HCT116 (cell line): Measurements from ENCODE around the gene CCDC57. TPM values are rescaled to one million over a fixed set of nuclear protein-coding genes. Genes with fewer than 3 reads are reported as not detected.

ENCODE experiments used
- ATAC-seq: fragments of 200-7000 bp; cut with Tn5 transposase; 2 replicates; pipeline ENCODE4 v1.9.1; 2020; ENCODE audit warnings: mild to moderate bottlenecking, moderate library complexity
- BruUV-seq: library from RNA; stranded (reverse); fragments of 400-500 nt; replicated peaks from 2 replicates; lab custom pipeline; 2021; lab: Mats Ljungman, UMichigan
- CTCF ChIA-PET: fragments of 300-600 bp; sonication (Branson Sonifier 250); formaldehyde crosslinking; loops from one replicate; lab custom pipeline; 2021; ENCODE audit warnings: antibody characterized with exemption; lab: Charles Lee
- POLR2A ChIA-PET: fragments of 300-600, 350-600 bp; sonication (Branson Sonifier 250); formaldehyde crosslinking; loops from one replicate; lab custom pipeline; 2021; ENCODE audit warnings: antibody characterized with exemption; lab: Charles Lee
- RAD21 ChIA-PET, 2 experiments: fragments of 300-600 bp; sonication (Branson Sonifier 250); formaldehyde crosslinking; loops; one replicate each; lab custom pipeline; 2023; ENCODE audit warnings: low total read pairs in 2 of 2; ENCODE audit not compliant: uncharacterized antibody in 2 of 2, unreplicated experiment in 2 of 2, low non-redundant PET in 1 of 2; lab: Charles Lee
- DNase-seq: peaks from one replicate; pipeline ENCODE4 v3.0.0-alpha.2; 2010; ENCODE audit warnings: low read depth, low spot score
- H2AFZ ChIP-seq: fragments of 200-600 bp; shearing (Covaris generic), sonication (generic); 2 replicates; pipeline ENCODE4 v1.6.1; 2017; ENCODE audit warnings: low read depth, mixed run types, mixed read lengths, antibody characterized with exemption, low read length; ENCODE audit not compliant: poor library complexity, severe bottlenecking
- H3K27ac ChIP-seq: 2 replicates; pipeline ENCODE4 v1.5.1; 2012; ENCODE audit warnings: low read depth, low read length
- H3K27me3 ChIP-seq: fragments of 200-600 bp; sonication (generic); 2 replicates; pipeline ENCODE4 v1.6.1; 2016; ENCODE audit warnings: mixed run types, low read length, mixed read lengths; ENCODE audit not compliant: insufficient read depth
- H3K36me3 ChIP-seq, 2 experiments: fragments of 200-500 bp in 1 of 2; fragments of 200-600 bp in 1 of 2; sonication (Bioruptor generic) in 1 of 2; sonication (generic) in 1 of 2; 2 replicates each; pipeline versions ENCODE4 v1.5.1 to v1.6.1; 2014 to 2016; ENCODE audit warnings: low read length in 2 of 2, inconsistent platforms in 1 of 2, mixed read lengths in 1 of 2, mixed run types in 1 of 2; ENCODE audit not compliant: insufficient read depth in 2 of 2, control insufficient read depth in 1 of 2
- H3K4me1 ChIP-seq, 2 experiments: fragments of 200-600 bp in 1 of 2; sonication (generic) in 1 of 2; 2 replicates each; pipeline versions ENCODE4 v1.5.1 to v1.6.1; 2012 to 2017; ENCODE audit warnings: low read length in 2 of 2, inconsistent platforms in 1 of 2, mild to moderate bottlenecking in 1 of 2, mixed read lengths in 1 of 2, mixed run types in 1 of 2, moderate library complexity in 1 of 2; ENCODE audit not compliant: insufficient read depth in 2 of 2, control insufficient read depth in 1 of 2
- H3K4me2 ChIP-seq: fragments of 200-600 bp; sonication (generic); 2 replicates; pipeline ENCODE4 v1.6.1; 2017; ENCODE audit warnings: mixed run types, low read length, mixed read lengths
- H3K4me3 ChIP-seq, 2 experiments: fragments of 200-600 bp in 1 of 2; sonication (generic) in 1 of 2; replicated peaks in 1 of 2; 2 replicates each; pipeline ENCODE4 v1.5.1; 2011 to 2016; ENCODE audit warnings: low read length in 2 of 2, control low read depth in 1 of 2, low read depth in 1 of 2, mild to moderate bottlenecking in 1 of 2, mixed read lengths in 1 of 2, mixed run types in 1 of 2
- H3K79me2 ChIP-seq: fragments of 200-600 bp; sonication (generic); 2 replicates; pipeline ENCODE4 v1.6.1; 2017; ENCODE audit warnings: mild to moderate bottlenecking, mixed run types, low read length, moderate library complexity, mixed read lengths; ENCODE audit not compliant: insufficient read depth
- H3K9ac ChIP-seq: fragments of 200-600 bp; sonication (generic); 2 replicates; pipeline ENCODE4 v1.6.1; 2016; ENCODE audit warnings: low read length, mixed read lengths
- H3K9me2 ChIP-seq: fragments of 200-600 bp; sonication (generic), shearing (Covaris generic); 2 replicates; pipeline ENCODE4 v1.6.1; 2017; ENCODE audit warnings: mixed run types, mild to moderate bottlenecking, moderate library complexity; ENCODE audit not compliant: insufficient read depth
- H3K9me3 ChIP-seq, 2 experiments: fragments of 200-500 bp in 1 of 2; fragments of 200-600 bp in 1 of 2; sonication (Bioruptor generic) in 1 of 2; sonication (generic) in 1 of 2; 2 replicates each; pipeline ENCODE4 v1.6.1; 2014 to 2017; ENCODE audit warnings: low read length in 2 of 2, mixed read lengths in 2 of 2, inconsistent platforms in 1 of 2, low read depth in 1 of 2, mild to moderate bottlenecking in 1 of 2, mixed run types in 1 of 2, moderate library complexity in 1 of 2; ENCODE audit not compliant: control insufficient read depth in 1 of 2, insufficient read depth in 1 of 2
- H4K20me1 ChIP-seq: fragments of 200-600 bp; sonication (generic), shearing (Covaris generic); 2 replicates; pipeline ENCODE4 v1.6.1; 2017; ENCODE audit warnings: mixed run types, mild to moderate bottlenecking, moderate library complexity; ENCODE audit not compliant: insufficient read depth
- ELF1 ChIP-seq: IDR thresholded peaks from 2 replicates; pipeline ENCODE4 v1.6.1; 2012; ENCODE audit warnings: low read depth, borderline replicate concordance
- EZH2 ChIP-seq: fragments of 200-600 bp; sonication (generic); IDR thresholded peaks from 2 replicates; pipeline ENCODE4 v1.6.1; 2017; ENCODE audit warnings: antibody characterized with exemption, mixed run types
- FOSL1 ChIP-seq: IDR thresholded peaks from 2 replicates; pipeline ENCODE4 v1.6.1; 2012; ENCODE audit warnings: low read depth
- POLR2A ChIP-seq: IDR thresholded peaks from 2 replicates; pipeline ENCODE4 v1.7.0; 2011; ENCODE audit warnings: borderline replicate concordance; ENCODE audit not compliant: insufficient read depth, insufficient read length; ENCODE audit errors: extremely low read depth
- SP1 ChIP-seq: IDR thresholded peaks from 2 replicates; pipeline ENCODE4 v1.6.1; 2012; ENCODE audit warnings: low read depth
- YY1 ChIP-seq: IDR thresholded peaks from 2 replicates; pipeline ENCODE4 v1.6.1; 2011; ENCODE audit warnings: low read length, low read depth, moderate library complexity, mild to moderate bottlenecking; ENCODE audit not compliant: insufficient replicate concordance; ENCODE audit errors: extremely low read depth
- intact Hi-C: fragments of 100-400 bp; cut with micrococcal nuclease; formaldehyde crosslinking; loops from 2 replicates; pipeline ENCODE4 v1.10.0; 2022
- total RNA-seq: library from RNA; stranded (reverse); gene quantifications from one replicate; pipeline ENCODE4 v1.2.1, GENCODE V29; 2021; ENCODE audit not compliant: unreplicated experiment
- TF ChIP-seq, protein P1 (sequence below): IDR thresholded peaks from 2 replicates; pipeline ENCODE4 v1.6.1; 2012; ENCODE audit warnings: low read depth
- TF ChIP-seq, protein P2 (sequence below): IDR thresholded peaks from 2 replicates; pipeline ENCODE4 v1.6.1; 2011; ENCODE audit warnings: mild to moderate bottlenecking, low read length, moderate library complexity; ENCODE audit not compliant: insufficient replicate concordance; ENCODE audit errors: extremely low read depth

Gene CCDC57
- total RNA-seq, 1 experiment from 2014 or later = 143 TPM

DNA sequence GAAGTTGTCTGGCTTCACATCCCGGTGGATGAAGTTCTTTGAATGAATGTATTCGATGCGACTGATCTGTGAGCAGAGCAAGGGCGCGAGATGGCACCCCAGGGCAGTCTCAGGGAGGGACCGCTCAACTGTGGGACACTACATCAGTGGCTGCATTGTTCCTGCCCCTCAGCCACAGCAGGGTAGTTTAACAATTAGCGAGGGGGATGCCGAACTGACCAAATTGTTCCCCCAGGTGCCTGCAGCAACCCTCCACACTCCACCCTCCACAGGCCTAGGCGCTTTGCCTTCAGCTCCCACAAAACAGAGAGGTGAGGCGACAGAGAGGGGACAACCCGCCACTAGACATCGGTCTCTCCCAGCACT is 40.5 kb upstream of the CCDC57 start (continued):
- TF ChIP-seq, protein P1, sequence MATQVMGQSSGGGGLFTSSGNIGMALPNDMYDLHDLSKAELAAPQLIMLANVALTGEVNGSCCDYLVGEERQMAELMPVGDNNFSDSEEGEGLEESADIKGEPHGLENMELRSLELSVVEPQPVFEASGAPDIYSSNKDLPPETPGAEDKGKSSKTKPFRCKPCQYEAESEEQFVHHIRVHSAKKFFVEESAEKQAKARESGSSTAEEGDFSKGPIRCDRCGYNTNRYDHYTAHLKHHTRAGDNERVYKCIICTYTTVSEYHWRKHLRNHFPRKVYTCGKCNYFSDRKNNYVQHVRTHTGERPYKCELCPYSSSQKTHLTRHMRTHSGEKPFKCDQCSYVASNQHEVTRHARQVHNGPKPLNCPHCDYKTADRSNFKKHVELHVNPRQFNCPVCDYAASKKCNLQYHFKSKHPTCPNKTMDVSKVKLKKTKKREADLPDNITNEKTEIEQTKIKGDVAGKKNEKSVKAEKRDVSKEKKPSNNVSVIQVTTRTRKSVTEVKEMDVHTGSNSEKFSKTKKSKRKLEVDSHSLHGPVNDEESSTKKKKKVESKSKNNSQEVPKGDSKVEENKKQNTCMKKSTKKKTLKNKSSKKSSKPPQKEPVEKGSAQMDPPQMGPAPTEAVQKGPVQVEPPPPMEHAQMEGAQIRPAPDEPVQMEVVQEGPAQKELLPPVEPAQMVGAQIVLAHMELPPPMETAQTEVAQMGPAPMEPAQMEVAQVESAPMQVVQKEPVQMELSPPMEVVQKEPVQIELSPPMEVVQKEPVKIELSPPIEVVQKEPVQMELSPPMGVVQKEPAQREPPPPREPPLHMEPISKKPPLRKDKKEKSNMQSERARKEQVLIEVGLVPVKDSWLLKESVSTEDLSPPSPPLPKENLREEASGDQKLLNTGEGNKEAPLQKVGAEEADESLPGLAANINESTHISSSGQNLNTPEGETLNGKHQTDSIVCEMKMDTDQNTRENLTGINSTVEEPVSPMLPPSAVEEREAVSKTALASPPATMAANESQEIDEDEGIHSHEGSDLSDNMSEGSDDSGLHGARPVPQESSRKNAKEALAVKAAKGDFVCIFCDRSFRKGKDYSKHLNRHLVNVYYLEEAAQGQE = no peak
- TF ChIP-seq SP1 (no peak), EZH2 (no peak), FOSL1 (no peak), YY1 (no peak), POLR2A (no peak), ELF1 (no peak)
- TF ChIP-seq, protein P2, sequence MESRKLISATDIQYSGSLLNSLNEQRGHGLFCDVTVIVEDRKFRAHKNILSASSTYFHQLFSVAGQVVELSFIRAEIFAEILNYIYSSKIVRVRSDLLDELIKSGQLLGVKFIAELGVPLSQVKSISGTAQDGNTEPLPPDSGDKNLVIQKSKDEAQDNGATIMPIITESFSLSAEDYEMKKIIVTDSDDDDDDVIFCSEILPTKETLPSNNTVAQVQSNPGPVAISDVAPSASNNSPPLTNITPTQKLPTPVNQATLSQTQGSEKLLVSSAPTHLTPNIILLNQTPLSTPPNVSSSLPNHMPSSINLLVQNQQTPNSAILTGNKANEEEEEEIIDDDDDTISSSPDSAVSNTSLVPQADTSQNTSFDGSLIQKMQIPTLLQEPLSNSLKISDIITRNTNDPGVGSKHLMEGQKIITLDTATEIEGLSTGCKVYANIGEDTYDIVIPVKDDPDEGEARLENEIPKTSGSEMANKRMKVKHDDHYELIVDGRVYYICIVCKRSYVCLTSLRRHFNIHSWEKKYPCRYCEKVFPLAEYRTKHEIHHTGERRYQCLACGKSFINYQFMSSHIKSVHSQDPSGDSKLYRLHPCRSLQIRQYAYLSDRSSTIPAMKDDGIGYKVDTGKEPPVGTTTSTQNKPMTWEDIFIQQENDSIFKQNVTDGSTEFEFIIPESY = no peak
- TF ChIP-seq, all 23 proteins: peak for 0

DNA sequence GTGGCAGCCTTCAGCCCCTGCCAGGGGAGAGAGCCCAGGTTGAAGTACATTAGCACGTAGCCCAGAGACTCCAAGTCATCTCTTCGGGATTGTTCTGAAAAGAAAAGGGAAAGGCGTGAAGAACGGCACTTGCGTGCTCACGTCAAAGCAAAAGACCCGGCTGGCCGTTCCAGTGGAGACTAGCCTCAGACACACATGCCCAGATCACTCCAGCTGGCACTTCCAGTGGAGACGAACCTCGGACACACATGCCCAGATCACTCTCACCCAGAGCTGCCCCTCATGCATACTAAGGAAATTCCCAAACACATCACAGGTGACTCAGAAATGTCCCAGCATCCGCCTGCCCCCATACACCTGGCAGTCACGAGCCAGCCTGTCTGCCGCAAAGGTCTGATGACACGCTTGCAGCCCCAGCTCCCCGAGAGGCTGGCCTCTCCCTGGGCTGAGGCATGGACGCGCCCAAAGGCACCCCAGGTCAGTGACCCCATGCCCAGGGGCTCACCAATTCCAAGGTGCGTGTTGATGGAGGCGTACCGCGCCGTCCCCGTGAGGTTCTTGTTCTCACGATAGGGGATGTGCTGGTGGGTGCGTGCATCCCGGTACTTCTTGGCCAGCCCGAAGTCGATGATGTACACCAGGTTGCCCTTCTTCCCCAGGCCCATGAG is 40.0 kb upstream of the CCDC57 start:
- Histone ChIP-seq H4K20me1 (peaks cover 8% of the 10 kb centered on the region; the same call in 1 of the 2 replicates), H3K9me2 (no peaks in the 10 kb centered on the region), H3K9me3 (no peaks in the 10 kb centered on the region), H3K4me3 (no peak overlapping the region), H2AFZ (no peak overlapping the region), H3K79me2 (peaks cover 86% of the 10 kb centered on the region), H3K4me2 (no peak overlapping the region), H3K9ac (no peak overlapping the region), H3K27ac (no peak overlapping the region; the same call in 1 of the 2 replicates), H3K27me3 (no peaks in the 10 kb centered on the region), H3K36me3 (peaks cover 65 to 86% of the 10 kb centered on the region in 2 experiments), H3K4me1 (peaks cover under 1 to 13% of the 10 kb centered on the region in 2 experiments; a peak in 3 of 4 replicates)
- DNase-seq = no peak
- no TSS peak for BruUV-seq
- intact Hi-C loops = no loop called here
- no peak for TF ChIP-seq SP1
- POLR2A ChIA-PET = no interaction called here
- no peak for ATAC-seq
- RAD21 ChIA-PET = no interaction called here
- CTCF ChIA-PET = no interaction called here
